Stomach smooth muscle (tissue), 2 donors: ENCODE results near the gene ADAM22.

Experiments used
- H3K27ac ChIP-seq: one replicate; pipeline ENCODE4 v1.7.0; 2013; ENCODE audit warnings: mild to moderate bottlenecking, low read length, inconsistent platforms
- H3K27me3 ChIP-seq, 2 donors: one replicate each; pipeline ENCODE4 v1.7.0; 2013; ENCODE audit warnings: low read length in 2 of 2; ENCODE audit not compliant: insufficient read depth in 2 of 2, control insufficient read depth in 1 of 2
- H3K36me3 ChIP-seq, 2 donors: one replicate each; pipeline ENCODE4 v1.7.0; 2013; ENCODE audit warnings: low read length in 2 of 2; ENCODE audit not compliant: control insufficient read depth in 2 of 2, insufficient read depth in 2 of 2
- H3K4me1 ChIP-seq: one replicate; pipeline ENCODE4 v1.7.0; 2013; ENCODE audit warnings: low read length; ENCODE audit not compliant: control insufficient read depth, insufficient read depth
- H3K4me3 ChIP-seq, 2 donors: one replicate each; pipeline ENCODE4 v1.7.0; 2013; ENCODE audit warnings: low read length in 2 of 2
- H3K9ac ChIP-seq, 2 donors: one replicate each; pipeline ENCODE4 v1.7.0; 2013; ENCODE audit warnings: low read length in 2 of 2, mild to moderate bottlenecking in 1 of 2
- H3K9me3 ChIP-seq, 2 donors: one replicate each; pipeline ENCODE4 v1.7.0; 2013; ENCODE audit warnings: low read length in 2 of 2; ENCODE audit not compliant: control insufficient read depth in 2 of 2
- donor health status: healthy.
- donor health status: Pancreatic carcinoma.

Gene ADAM22

GRCh38 chr7:88005191-88005590, 71.1 kb downstream of the ADAM22 start:
- Histone ChIP-seq H3K9me3 (no peaks in the 10 kb centered on the region), H3K4me3 (no peak overlapping the region), H3K27ac (no peak overlapping the region), H3K4me1 (no peaks in the 10 kb centered on the region), H3K9ac (no peak overlapping the region), H3K36me3 (no peaks in the 10 kb centered on the region), H3K27me3 (no peaks in the 10 kb centered on the region)

- no peak overlapping the region for H3K27ac ChIP-seq
Observed at GRCh38 chr7:88009651-88010050, 75.6 kb downstream of the ADAM22 start.

DNA sequence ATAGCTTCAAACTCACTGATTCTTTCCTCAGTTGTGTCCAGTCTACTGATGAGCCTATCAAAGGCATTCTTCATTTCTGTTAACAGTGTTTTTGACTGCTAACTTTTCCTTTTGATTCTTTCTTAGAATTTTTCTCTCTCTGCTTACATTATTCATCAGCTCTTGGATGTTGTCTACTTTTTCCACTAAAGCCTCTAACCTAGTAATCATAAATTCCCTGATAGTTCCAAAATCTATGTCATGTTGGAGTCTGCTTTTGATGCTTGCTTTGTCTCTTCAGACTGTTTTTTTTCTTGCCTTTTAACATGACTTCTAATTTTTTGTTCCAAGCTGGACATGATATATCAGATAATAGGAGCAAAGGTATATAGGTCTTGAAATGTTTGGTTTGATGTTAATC, 78.0 kb downstream of the ADAM22 start:
- Histone ChIP-seq H3K4me3 (no peak overlapping the region), H3K27me3 (no peaks in the 10 kb centered on the region), H3K36me3 (no peaks in the 10 kb centered on the region), H3K27ac (no peak overlapping the region), H3K9me3 (no peaks in the 10 kb centered on the region), H3K4me1 (no peaks in the 10 kb centered on the region), H3K9ac (no peak overlapping the region)

More at GRCh38 chr7:88009651-88010050, 75.6 kb downstream of the ADAM22 start:
- Histone ChIP-seq H3K4me3 (no peak overlapping the region), H3K36me3 (no peaks in the 10 kb centered on the region), H3K9me3 (no peaks in the 10 kb centered on the region), H3K9ac (no peak overlapping the region), H3K27me3 (no peaks in the 10 kb centered on the region), H3K4me1 (no peaks in the 10 kb centered on the region)

GRCh38 chr7:88013981-88014380, 79.9 kb downstream of the ADAM22 start:
- H3K27me3 ChIP-seq, result no peaks in the 10 kb centered on the region
- no peak overlapping the region for H3K27ac ChIP-seq
- H3K36me3 ChIP-seq, result no peaks in the 10 kb centered on the region
- no peaks in the 10 kb centered on the region for H3K9me3 ChIP-seq
- H3K9ac ChIP-seq, result no peak overlapping the region
- H3K4me3 ChIP-seq, result no peak overlapping the region
- H3K4me1 ChIP-seq, result no peaks in the 10 kb centered on the region

DNA sequence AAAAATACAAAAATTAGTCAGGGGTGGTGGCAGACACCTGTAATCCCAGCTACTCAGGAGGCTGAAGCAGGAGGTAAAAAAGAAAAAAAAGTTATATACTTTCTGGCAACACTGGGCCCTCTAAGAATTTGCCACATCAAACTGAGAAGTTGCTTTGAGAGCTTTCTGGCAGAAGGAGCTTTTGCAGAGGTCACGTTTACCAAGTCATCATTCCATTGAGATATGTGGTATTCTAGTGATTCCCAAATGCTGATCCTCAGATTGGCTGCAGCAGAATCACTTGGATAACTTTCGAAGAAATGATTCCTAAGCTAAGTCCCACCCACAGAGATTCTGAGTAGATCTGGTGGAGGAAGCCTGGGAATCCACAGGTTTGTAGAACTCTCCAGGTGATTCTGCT, 80.5 kb downstream of the ADAM22 start:
- Histone ChIP-seq H3K27me3 (no peaks in the 10 kb centered on the region), H3K9ac (no peak overlapping the region), H3K9me3 (no peaks in the 10 kb centered on the region), H3K36me3 (no peaks in the 10 kb centered on the region), H3K4me1 (no peaks in the 10 kb centered on the region), H3K4me3 (no peak overlapping the region), H3K27ac (no peak overlapping the region)

DNA sequence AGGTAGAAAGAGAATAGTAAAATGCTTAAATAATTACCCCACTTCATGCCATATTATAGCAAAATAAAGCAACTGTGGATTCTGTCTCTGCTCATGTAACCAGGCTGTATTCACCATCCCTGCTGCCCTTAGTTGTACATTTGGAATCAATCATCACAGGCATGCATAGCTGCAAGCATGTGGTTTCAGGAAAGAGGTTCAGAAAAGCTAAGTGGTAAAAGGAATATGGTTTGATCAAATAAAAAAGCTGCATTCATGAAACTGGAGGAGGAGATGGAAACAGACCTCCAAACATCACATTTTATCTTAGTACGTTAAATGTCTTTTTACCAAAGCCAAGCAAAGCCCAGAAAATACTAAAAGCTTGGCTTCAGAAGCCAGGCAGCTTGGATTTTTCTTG, 81.3 kb downstream of the ADAM22 start:
- Histone ChIP-seq H3K27me3 (no peaks in the 10 kb centered on the region), H3K9ac (no peak overlapping the region), H3K4me1 (no peaks in the 10 kb centered on the region), H3K4me3 (no peak overlapping the region), H3K27ac (no peak overlapping the region), H3K36me3 (no peaks in the 10 kb centered on the region), H3K9me3 (no peaks in the 10 kb centered on the region)

- H3K4me3 ChIP-seq, result no peak overlapping the region
- H3K36me3 ChIP-seq, result no peaks in the 10 kb centered on the region
- no peaks in the 10 kb centered on the region for H3K27me3 ChIP-seq
- H3K4me1 ChIP-seq, result no peaks in the 10 kb centered on the region
- H3K9me3 ChIP-seq, result no peaks in the 10 kb centered on the region
- no peak overlapping the region for H3K9ac ChIP-seq
- H3K27ac ChIP-seq, result no peak overlapping the region
Observed at GRCh38 chr7:88018501-88018900, 84.5 kb downstream of the ADAM22 start.

- Histone ChIP-seq H3K36me3 (no peaks in the 10 kb centered on the region), H3K9me3 (no peaks in the 10 kb centered on the region), H3K27me3 (no peaks in the 10 kb centered on the region), H3K4me3 (no peak overlapping the region), H3K27ac (no peak overlapping the region), H3K4me1 (no peaks in the 10 kb centered on the region), H3K9ac (no peak overlapping the region)
Observed at GRCh38 chr7:88020953-88021665, 87.1 kb downstream of the ADAM22 start.

DNA sequence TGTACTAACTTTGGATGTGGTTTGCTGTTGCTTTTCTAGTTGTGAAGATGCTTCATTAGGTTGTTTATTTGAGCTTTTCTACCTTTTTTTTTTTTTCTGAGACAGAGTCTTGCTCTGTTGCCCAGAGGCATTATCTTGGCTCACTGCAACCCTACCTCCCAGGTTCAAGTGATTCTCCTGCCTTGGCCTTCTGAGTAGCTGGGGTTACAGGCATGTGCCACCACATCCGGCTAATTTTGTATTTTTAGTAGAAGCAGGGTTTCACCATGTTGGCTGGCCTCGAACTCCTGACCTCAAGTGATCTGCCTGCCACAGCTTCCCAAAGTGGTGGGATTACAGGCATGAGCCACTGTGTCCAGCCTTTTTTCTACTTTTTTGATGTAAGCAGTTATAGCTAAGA, 93.7 kb downstream of the ADAM22 start:
- Histone ChIP-seq H3K36me3 (no peaks in the 10 kb centered on the region), H3K27me3 (no peaks in the 10 kb centered on the region), H3K27ac (no peak overlapping the region), H3K9ac (no peak overlapping the region), H3K4me3 (no peak overlapping the region), H3K9me3 (peaks cover 0 to 6% of the 10 kb centered on the region in 2 donors), H3K4me1 (no peaks in the 10 kb centered on the region)

DNA sequence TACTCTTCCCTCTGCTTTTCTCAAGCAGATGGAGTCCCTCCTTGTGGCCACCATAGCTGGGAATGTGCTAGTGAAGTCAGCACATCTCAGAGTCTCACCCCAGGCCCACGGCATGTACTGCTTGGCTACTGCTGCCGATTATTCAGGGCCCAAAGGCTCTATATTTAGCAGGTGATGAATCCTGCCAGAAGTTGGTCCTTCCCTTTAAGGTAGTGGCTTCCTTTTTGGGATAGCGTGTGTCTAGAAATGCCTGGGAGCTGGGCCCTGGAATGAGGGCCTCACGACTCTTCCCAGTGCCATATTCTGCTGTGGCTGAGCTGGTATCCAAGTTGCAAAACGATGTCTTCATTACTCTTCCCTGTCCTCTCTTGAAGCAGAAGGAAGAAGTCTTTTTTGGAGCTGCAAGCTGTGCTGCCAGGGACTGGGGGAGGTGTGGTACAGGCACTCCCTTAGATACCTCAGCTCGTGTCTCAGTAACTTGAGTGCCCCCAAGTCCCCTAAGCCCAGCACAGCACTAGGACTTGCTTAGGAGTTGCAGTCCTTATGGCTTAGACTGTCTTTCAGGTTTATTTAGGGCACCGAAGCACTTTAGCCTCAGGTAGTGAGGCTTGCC, 100.1 kb downstream of the ADAM22 start:
- Histone ChIP-seq H3K9ac (no peak overlapping the region), H3K9me3 (peaks cover 0 to 9% of the 10 kb centered on the region in 2 donors), H3K36me3 (no peaks in the 10 kb centered on the region), H3K4me1 (no peaks in the 10 kb centered on the region), H3K27ac (no peak overlapping the region), H3K4me3 (no peak overlapping the region), H3K27me3 (no peaks in the 10 kb centered on the region)

DNA sequence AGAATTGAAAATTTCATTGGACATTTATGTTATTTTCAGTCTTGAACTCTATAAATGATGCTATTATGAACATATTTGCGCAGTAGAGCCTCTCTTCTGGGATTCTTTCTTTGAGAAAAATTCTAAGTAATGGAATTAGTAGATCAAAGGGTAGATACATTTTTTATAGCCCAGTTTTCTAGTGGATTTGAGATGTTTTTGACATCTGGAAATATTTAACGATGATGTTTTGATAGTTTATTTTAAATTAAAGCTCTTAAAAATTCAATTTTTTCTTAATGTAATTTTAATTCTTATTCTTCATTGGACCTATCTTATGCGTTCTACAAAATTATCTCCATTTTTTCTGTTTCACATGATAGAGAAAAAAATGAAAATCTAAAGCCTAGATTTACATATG, 103.0 kb downstream of the ADAM22 start:
- Histone ChIP-seq H3K27ac (no peak overlapping the region), H3K4me3 (no peak overlapping the region), H3K9ac (no peak overlapping the region), H3K36me3 (no peaks in the 10 kb centered on the region), H3K4me1 (no peaks in the 10 kb centered on the region), H3K9me3 (peaks cover 0 to 6% of the 10 kb centered on the region in 2 donors), H3K27me3 (no peaks in the 10 kb centered on the region)
